Measurements from ENCODE around the gene NBPF9.
"Not testable (repeated sequence)": the region's sequence is repeated elsewhere in the genome, so short reads cannot be mapped to it uniquely, and the experiment has no call there.

DNA sequence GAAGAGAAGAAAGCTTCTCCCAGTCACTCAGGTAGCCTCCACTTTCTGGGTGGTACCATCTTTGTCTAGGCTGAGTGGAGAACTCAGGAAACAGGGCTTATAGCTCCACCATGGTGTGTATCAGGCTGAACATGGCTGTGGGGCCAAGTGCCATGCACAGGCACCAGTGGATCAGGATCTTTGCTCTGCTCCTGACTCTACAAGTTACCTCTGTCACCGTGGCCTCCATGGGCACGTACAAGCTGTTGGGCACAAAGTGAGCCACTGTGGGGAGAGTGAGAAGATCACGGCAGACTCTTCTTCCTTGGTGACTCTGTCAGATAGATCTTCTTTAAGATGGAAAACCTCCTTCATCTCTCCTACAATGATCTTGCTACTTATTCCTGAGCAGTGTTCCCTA, 93.6 kb downstream of the NBPF9 start:
- TF ChIP-seq, protein P1, sequence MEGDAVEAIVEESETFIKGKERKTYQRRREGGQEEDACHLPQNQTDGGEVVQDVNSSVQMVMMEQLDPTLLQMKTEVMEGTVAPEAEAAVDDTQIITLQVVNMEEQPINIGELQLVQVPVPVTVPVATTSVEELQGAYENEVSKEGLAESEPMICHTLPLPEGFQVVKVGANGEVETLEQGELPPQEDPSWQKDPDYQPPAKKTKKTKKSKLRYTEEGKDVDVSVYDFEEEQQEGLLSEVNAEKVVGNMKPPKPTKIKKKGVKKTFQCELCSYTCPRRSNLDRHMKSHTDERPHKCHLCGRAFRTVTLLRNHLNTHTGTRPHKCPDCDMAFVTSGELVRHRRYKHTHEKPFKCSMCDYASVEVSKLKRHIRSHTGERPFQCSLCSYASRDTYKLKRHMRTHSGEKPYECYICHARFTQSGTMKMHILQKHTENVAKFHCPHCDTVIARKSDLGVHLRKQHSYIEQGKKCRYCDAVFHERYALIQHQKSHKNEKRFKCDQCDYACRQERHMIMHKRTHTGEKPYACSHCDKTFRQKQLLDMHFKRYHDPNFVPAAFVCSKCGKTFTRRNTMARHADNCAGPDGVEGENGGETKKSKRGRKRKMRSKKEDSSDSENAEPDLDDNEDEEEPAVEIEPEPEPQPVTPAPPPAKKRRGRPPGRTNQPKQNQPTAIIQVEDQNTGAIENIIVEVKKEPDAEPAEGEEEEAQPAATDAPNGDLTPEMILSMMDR (IDR thresholded peaks at IDR 0.05), result not testable (repeated sequence)
- not testable (repeated sequence) for TF ChIP-seq POLR2A (IDR thresholded peaks at IDR 0.05)
